ENCODE results near the gene ZNF888. TPM values are rescaled to one million over a fixed set of nuclear protein-coding genes. Genes with fewer than 3 reads are reported as not detected.
"Not testable (repeated sequence)": the region's sequence is repeated elsewhere in the genome, so short reads cannot be mapped to it uniquely, and the experiment has no call there.

ZNF888 gene
- total RNA-seq, 4 donors from 2014 or later: 1.9 to 4.6 (median 2.9) TPM

GRCh38 chr19:52923778-52924593 is 758 bp upstream of the ZNF888 start:
- H3K9me3 ChIP-seq: no peaks in the 10 kb centered on the region
- no peaks in the 10 kb centered on the region for H3K27me3 ChIP-seq
- peaks cover 0 to 16% (median 0%) of the 10 kb centered on the region in 3 donors for H3K36me3 ChIP-seq
- peak overlapping the region in 3 of 4 donors; percentile 78 to 89 (median 85) for H3K27ac ChIP-seq
- H3K4me3 ChIP-seq: peak overlapping the region; percentile 52 to 75 (median 60)
- DNase-seq (ENCODE audit: low spot score in 2 of 2): peak in 1 of 2 donors; percentile 9
- TF ChIP-seq POLR2A (IDR thresholded peaks at IDR 0.05) (no peak), CTCF (IDR thresholded peaks at IDR 0.05) (no peak), EP300 (IDR thresholded peaks at IDR 0.05) (no peak)
- WGBS, 2 donors: 42 to 53% methylated on average over 18 of the region's 18 CpGs
- H3K4me1 ChIP-seq: peaks cover 0 to 26% (median 4%) of the 10 kb centered on the region in 4 donors

- Histone ChIP-seq H3K27ac (no peak overlapping the region), H3K9me3 (no peaks in the 10 kb centered on the region), H3K4me1 (peaks cover 0 to 12% (median 0%) of the 10 kb centered on the region in 4 donors), H3K4me3 (no peak overlapping the region), H3K27me3 (no peaks in the 10 kb centered on the region), H3K36me3 (peaks cover 0 to 58% (median 0%) of the 10 kb centered on the region in 3 donors)
- TF ChIP-seq POLR2A (IDR thresholded peaks at IDR 0.05): no peak
- no peak for TF ChIP-seq CTCF (IDR thresholded peaks at IDR 0.05)
- TF ChIP-seq EP300 (IDR thresholded peaks at IDR 0.05): no peak
- 92 to 94% methylated on average over 5 of the region's 5 CpGs for WGBS, 2 donors
- DNase-seq (ENCODE audit: low spot score in 2 of 2): no peak
Measured at GRCh38 chr19:52917531-52917930, 5.7 kb downstream of the ZNF888 start.

GRCh38 chr19:52910648-52911047 is 12.6 kb downstream of the ZNF888 start:
- 100% methylated on average over 1 of the region's 1 CpG for WGBS, 2 donors
- TF ChIP-seq POLR2A (IDR thresholded peaks at IDR 0.05) (no peak), EP300 (IDR thresholded peaks at IDR 0.05) (no peak), CTCF (IDR thresholded peaks at IDR 0.05) (no peak)
- Histone ChIP-seq H3K27ac (no peak overlapping the region), H3K9me3 (peaks cover 0 to 28% (median 2%) of the 10 kb centered on the region in 4 donors), H3K36me3 (peaks cover 0 to 100% (median 5%) of the 10 kb centered on the region in 3 donors), H3K27me3 (no peaks in the 10 kb centered on the region), H3K4me1 (no peaks in the 10 kb centered on the region), H3K4me3 (no peak overlapping the region)
- DNase-seq (ENCODE audit: low spot score in 2 of 2): no peak

GRCh38 chr19:52904052-52904780 is 19.0 kb downstream of the ZNF888 start:
- not testable (repeated sequence) for H3K27me3 ChIP-seq; DNase-seq (ENCODE audit: low spot score in 2 of 2); H3K4me1 ChIP-seq; H3K4me3 ChIP-seq; H3K27ac ChIP-seq
- WGBS, 2 donors: 78 to 91% methylated on average over 16 of the region's 16 CpGs
- Histone ChIP-seq H3K9me3 (peaks cover 0 to 19% (median 2%) of the 10 kb centered on the region in 4 donors), H3K36me3 (peaks cover 0 to 35% (median 5%) of the 10 kb centered on the region in 3 donors)

DNA sequence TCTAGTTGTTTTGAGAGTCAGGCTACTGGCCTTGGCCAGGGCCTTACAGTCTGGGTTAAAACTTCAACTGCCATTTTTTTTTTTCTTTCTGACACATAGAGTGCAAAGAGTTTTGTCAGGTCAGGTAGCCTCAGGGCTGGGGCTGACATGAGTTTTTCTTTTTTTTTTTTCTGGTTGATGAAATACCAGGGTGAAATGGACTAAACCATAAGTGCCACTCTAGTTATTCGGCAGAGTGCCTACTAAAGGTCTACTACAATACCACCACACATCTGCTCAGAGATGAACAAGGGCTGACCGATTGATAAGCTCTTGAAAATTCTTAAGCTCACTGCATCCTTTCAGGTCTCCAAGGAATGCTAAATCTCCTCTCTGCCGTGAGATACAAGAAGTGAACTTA is 21.4 kb downstream of the ZNF888 start:
- Histone ChIP-seq H3K4me3 (no peak overlapping the region), H3K4me1 (peaks cover 0 to 9% (median 1%) of the 10 kb centered on the region in 4 donors), H3K27me3 (no peaks in the 10 kb centered on the region), H3K27ac (no peak overlapping the region), H3K9me3 (peaks cover 0 to 9% (median 2%) of the 10 kb centered on the region in 4 donors), H3K36me3 (peaks cover 0 to 11% (median 2%) of the 10 kb centered on the region in 3 donors)
- DNase-seq (ENCODE audit: low spot score in 2 of 2): no peak
- WGBS, 2 donors: 64 to 91% methylated on average over 3 of the region's 3 CpGs
- TF ChIP-seq CTCF (IDR thresholded peaks at IDR 0.05) (no peak), EP300 (IDR thresholded peaks at IDR 0.05) (no peak), POLR2A (IDR thresholded peaks at IDR 0.05) (no peak)

- Histone ChIP-seq H3K4me1 (peaks cover 0 to 20% (median 9%) of the 10 kb centered on the region in 4 donors), H3K36me3 (peaks cover 0 to 19% (median 0%) of the 10 kb centered on the region in 3 donors), H3K27ac (peak overlapping the region in 1 of 4 donors; percentile 93)
- not testable (repeated sequence) for H3K27me3 ChIP-seq; H3K9me3 ChIP-seq; DNase-seq (ENCODE audit: low spot score in 2 of 2); H3K4me3 ChIP-seq
- whole genome bisulfite sequencing, 2 donors: 90% methylated on average over 10 of the region's 10 CpGs
Measured at GRCh38 chr19:52898596-52898995, 24.6 kb downstream of the ZNF888 start.
